Common myeloid progenitor, CD34-positive (primary cell): ENCODE data around the gene NAA60.
"Not testable (repeated sequence)": the region's sequence is repeated elsewhere in the genome, so short reads cannot be mapped to it uniquely, and the experiment has no call there.

ENCODE experiments used
- CTCF ChIA-PET: fragments of 350-600 bp; sonication (Branson Sonifier 250); formaldehyde crosslinking; loops from one replicate; lab custom pipeline; 2021; ENCODE audit warnings: antibody characterized with exemption; lab: Charles Lee
- POLR2A ChIA-PET: fragments of 350-600 bp; sonication (Branson Sonifier 250); formaldehyde crosslinking; loops from one replicate; lab custom pipeline; 2021; ENCODE audit warnings: antibody characterized with exemption; lab: Charles Lee
- DNase-seq, 3 donors: peaks; one replicate each; pipeline versions ENCODE4 v3.0.0 to v3.0.0-alpha.2; 2013
- H3K27ac ChIP-seq, 2 experiments: 1 replicate in 1 of 2; 2 replicates in 1 of 2; pipeline ENCODE4 v1.7.0; 2013; ENCODE audit warnings: inconsistent platforms in 2 of 2, low read length in 2 of 2, mild to moderate bottlenecking in 2 of 2, low read depth in 1 of 2, moderate library complexity in 1 of 2; ENCODE audit not compliant: severe bottlenecking in 2 of 2, insufficient read depth in 1 of 2, poor library complexity in 1 of 2
- H3K27me3 ChIP-seq, 5 experiments: replicated peaks in 2 of 5; 1 replicate in 3 of 5; 2 replicates in 2 of 5; pipeline versions ENCODE4 v1.6.1 to v1.7.0; 2013; ENCODE audit warnings: low read length in 4 of 5, mild to moderate bottlenecking in 2 of 5, moderate library complexity in 2 of 5, inconsistent platforms in 1 of 5; ENCODE audit not compliant: insufficient read depth in 5 of 5, control insufficient read depth in 4 of 5
- H3K36me3 ChIP-seq, 4 experiments: 1 replicate in 2 of 4; 2 replicates in 2 of 4; pipeline versions ENCODE4 v1.6.1 to v1.7.0; 2013; ENCODE audit warnings: low read length in 3 of 4, control low read depth in 1 of 4, mild to moderate bottlenecking in 1 of 4; ENCODE audit not compliant: control insufficient read depth in 4 of 4, insufficient read depth in 4 of 4
- H3K4me1 ChIP-seq, 4 experiments: 1 replicate in 3 of 4; 2 replicates in 1 of 4; pipeline versions ENCODE4 v1.6.1 to v1.7.1; 2013; ENCODE audit warnings: low read length in 3 of 4, mild to moderate bottlenecking in 3 of 4, control low read depth in 1 of 4, inconsistent platforms in 1 of 4, moderate library complexity in 1 of 4; ENCODE audit not compliant: control insufficient read depth in 4 of 4, insufficient read depth in 4 of 4; ENCODE audit errors: control extremely low read depth in 1 of 4
- H3K4me3 ChIP-seq, 7 experiments: 1 replicate in 4 of 7; 2 replicates in 3 of 7; pipeline versions ENCODE4 v1.5.1 to v1.7.0; 2013; ENCODE audit warnings: mild to moderate bottlenecking in 7 of 7, low read length in 6 of 7, moderate library complexity in 6 of 7, inconsistent platforms in 2 of 7, low read depth in 2 of 7, control low read depth in 1 of 7; ENCODE audit not compliant: insufficient read depth in 4 of 7, control insufficient read depth in 1 of 7; ENCODE audit errors: extremely low read depth in 1 of 7
- H3K9me3 ChIP-seq, 5 experiments: 1 replicate in 4 of 5; 2 replicates in 1 of 5; pipeline versions ENCODE4 v1.6.1 to v1.7.1; 2013; ENCODE audit warnings: low read length in 4 of 5, mild to moderate bottlenecking in 2 of 5, inconsistent platforms in 1 of 5, low read depth in 1 of 5, moderate library complexity in 1 of 5; ENCODE audit not compliant: control insufficient read depth in 4 of 5, insufficient read depth in 2 of 5; ENCODE audit errors: control extremely low read depth in 1 of 5
- WGBS: methylation state at CpG from one replicate; pipeline ENCODE4 v1.1.5; 2013; ENCODE audit not compliant: insufficient coverage; 5-methylcytosine and 5-hydroxymethylcytosine counted together

NAA60 gene

DNA sequence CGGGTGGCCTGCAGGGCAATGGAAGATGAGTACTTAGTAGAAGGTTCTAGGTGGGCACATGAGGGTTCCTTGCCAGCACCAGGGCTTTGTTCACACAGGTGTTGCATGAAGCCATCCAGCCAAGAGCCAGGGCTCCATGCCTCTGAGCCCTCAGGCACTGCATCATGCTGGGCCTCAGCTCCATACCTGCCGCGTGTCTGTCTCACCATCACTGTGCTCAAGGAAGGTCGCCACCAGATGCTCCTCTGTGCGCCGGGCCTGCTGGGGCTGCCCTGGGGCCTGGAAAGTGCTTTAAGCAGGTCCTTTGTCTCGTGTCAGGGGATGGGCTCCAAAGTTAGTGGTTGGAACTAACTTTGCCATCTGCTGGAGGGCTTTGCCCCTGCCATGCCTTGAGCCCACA is 26.3 kb downstream of the NAA60 start:
- H3K4me1 ChIP-seq, result no peaks in the 10 kb centered on the region
- DNase-seq, result no peak
- H3K9me3 ChIP-seq, result no peaks in the 10 kb centered on the region
- POLR2A ChIA-PET, result no interaction called here
- peak overlapping the region in 1 of 2 experiments; percentile 26 for H3K27ac ChIP-seq
- no peak overlapping the region for H3K4me3 ChIP-seq
- H3K27me3 ChIP-seq, result no peaks in the 10 kb centered on the region
- CTCF ChIA-PET, result no interaction called here
- WGBS, result 100% methylated on average over 7 of the region's 7 CpGs
- peaks cover 5 to 48% (median 11%) of the 10 kb centered on the region in 4 experiments for H3K36me3 ChIP-seq

GRCh38 chr16:3470723-3471122 is 27.2 kb downstream of the NAA60 start:
- ChIA-PET POLR2A (no interaction called here), CTCF (no interaction called here)
- Histone ChIP-seq H3K4me1 (no peaks in the 10 kb centered on the region), H3K27ac (no peak overlapping the region), H3K9me3 (no peaks in the 10 kb centered on the region), H3K36me3 (peaks cover 5 to 46% (median 9%) of the 10 kb centered on the region in 4 experiments), H3K27me3 (no peaks in the 10 kb centered on the region), H3K4me3 (no peak overlapping the region)
- no peak for DNase-seq
- 90% methylated on average over 8 of the region's 9 CpGs for WGBS

DNA sequence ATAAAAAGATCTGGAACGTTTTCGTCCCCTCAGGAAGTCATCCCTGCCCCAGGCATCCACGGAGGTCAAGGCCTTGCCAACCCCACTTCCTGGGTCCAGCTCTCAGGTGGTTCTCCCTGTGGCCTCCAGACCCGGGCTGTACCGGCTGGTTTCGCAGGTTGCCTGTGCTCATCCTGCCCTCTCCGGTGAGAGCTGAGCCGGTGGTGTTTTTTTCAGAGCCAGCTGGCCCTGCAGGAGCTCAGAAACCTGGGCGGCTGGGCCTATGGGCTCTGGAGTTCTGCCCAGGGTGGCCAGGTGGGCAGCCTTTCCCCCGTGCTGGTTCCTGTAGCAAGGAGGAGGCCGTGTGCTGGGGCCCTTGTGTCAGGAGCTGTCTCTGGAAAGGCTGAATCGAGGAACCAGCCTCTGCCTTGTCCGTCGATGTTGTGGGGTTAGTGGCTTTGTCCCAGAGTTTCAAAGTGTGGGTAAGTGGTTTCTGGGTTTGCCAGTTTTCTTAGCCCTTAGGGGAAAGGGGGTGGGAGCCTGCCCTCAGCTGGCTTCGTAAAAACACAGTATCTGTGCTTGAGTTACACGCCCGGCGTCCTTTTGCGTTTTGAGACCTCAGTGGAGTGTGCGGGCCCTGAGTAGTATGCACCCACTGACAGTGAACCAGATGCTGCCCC is 28.2 kb downstream of the NAA60 start:
- no peak for DNase-seq
- no peak overlapping the region for H3K27ac ChIP-seq
- H3K4me3 ChIP-seq, result no peak overlapping the region
- no peaks in the 10 kb centered on the region for H3K4me1 ChIP-seq
- H3K9me3 ChIP-seq, result no peaks in the 10 kb centered on the region
- H3K27me3 ChIP-seq, result no peaks in the 10 kb centered on the region
- ChIA-PET POLR2A (no interaction called here), CTCF (interaction anchor here (0.9 to 1.2 kb wide), 2 partner anchors 10 to 14 kb away, joined by 4 to 5 read pairs; no protein-coding TSS in a partner anchor)
- WGBS, result 96% methylated on average over 19 of the region's 20 CpGs
- peaks cover 2 to 43% (median 5%) of the 10 kb centered on the region in 4 experiments for H3K36me3 ChIP-seq

- Histone ChIP-seq H3K9me3 (no peaks in the 10 kb centered on the region), H3K27ac (no peak overlapping the region), H3K4me1 (no peaks in the 10 kb centered on the region), H3K36me3 (peaks cover 0 to 31% (median 3%) of the 10 kb centered on the region in 4 experiments), H3K27me3 (no peaks in the 10 kb centered on the region), H3K4me3 (no peak overlapping the region)
- DNase-seq, result no peak
- POLR2A ChIA-PET, result no interaction called here
- WGBS, result 100% methylated on average over 5 of the region's 10 CpGs
- CTCF ChIA-PET, result interaction anchor here (1.4 kb wide), 1 partner anchor 11 kb away, joined by 6 read pairs; no protein-coding TSS in a partner anchor
Observed at GRCh38 chr16:3472878-3473595, 29.6 kb downstream of the NAA60 start.

DNA sequence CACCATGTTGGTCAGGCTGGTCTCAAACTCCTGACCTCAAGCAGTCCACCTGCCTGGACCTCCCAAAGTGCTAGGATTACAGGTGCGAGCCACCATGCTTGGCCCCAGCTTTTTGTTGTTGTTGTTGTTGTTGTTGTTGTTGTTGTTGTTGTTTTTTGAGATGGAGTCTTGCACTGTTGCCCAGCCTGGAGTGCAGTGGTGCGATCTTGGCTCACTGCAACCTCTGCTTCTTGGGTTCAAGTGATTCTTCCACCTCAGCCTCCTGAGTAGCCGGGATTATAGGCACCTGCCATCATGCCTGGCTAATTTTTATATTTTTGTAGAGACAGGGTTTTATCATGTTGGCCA is 30.1 kb downstream of the NAA60 start:
- H3K4me3 ChIP-seq, H3K4me1 ChIP-seq, H3K27me3 ChIP-seq, H3K27ac ChIP-seq, DNase-seq, H3K9me3 ChIP-seq, POLR2A ChIA-PET: not testable (repeated sequence)
- peaks cover 0 to 36% (median 8%) of the 10 kb centered on the region in 4 experiments for H3K36me3 ChIP-seq
- 100% methylated on average over 2 of the region's 3 CpGs for WGBS
- CTCF ChIA-PET, result interaction anchor here (1.4 kb wide), 1 partner anchor 12 kb away, joined by 6 read pairs; no protein-coding TSS in a partner anchor

GRCh38 chr16:3474136-3474779 is 30.8 kb downstream of the NAA60 start:
- Histone ChIP-seq H3K4me1 (no peaks in the 10 kb centered on the region), H3K4me3 (no peak overlapping the region), H3K36me3 (peaks cover 0 to 40% (median 11%) of the 10 kb centered on the region in 4 experiments), H3K27me3 (no peaks in the 10 kb centered on the region), H3K27ac (no peak overlapping the region), H3K9me3 (no peaks in the 10 kb centered on the region)
- WGBS, result 96% methylated on average over 12 of the region's 16 CpGs
- ChIA-PET CTCF (interaction anchor here (0.9 to 1.4 kb wide), 2 partner anchors 9 to 13 kb away, joined by 4 to 6 read pairs; no protein-coding TSS in a partner anchor), POLR2A (no interaction called here)
- no peak for DNase-seq
